H1 (cell line): Measurements from ENCODE around the gene KLHL34. TPM values are rescaled to one million over a fixed set of nuclear protein-coding genes. Genes with fewer than 3 reads are reported as not detected.

ENCODE experiments used
- BACH1 ChIP-seq: IDR thresholded peaks from 2 replicates; pipeline ENCODE4 v1.6.1; 2012; ENCODE audit warnings: low read length, improper control_type of control experiment
- CHD2 ChIP-seq: IDR thresholded peaks from 2 replicates; pipeline ENCODE4 v1.6.1; 2012; ENCODE audit warnings: low read length, improper control_type of control experiment
- CHD7 ChIP-seq: fragments of 300-600 bp; sonication (generic); IDR thresholded peaks from 2 replicates; pipeline ENCODE4 v1.7.1; 2012; ENCODE audit warnings: low read length, moderate library complexity, mild to moderate bottlenecking, inconsistent platforms; ENCODE audit not compliant: insufficient replicate concordance
- SP1 ChIP-seq: IDR thresholded peaks from 2 replicates; pipeline ENCODE4 v1.6.1; 2011; ENCODE audit warnings: low read depth, low read length
- polyA plus RNA-seq, 7 experiments: library from polyadenylated mRNA; depleted of rRNA in 3 of 7; stranded (reverse) in 5 of 7; unstranded in 2 of 7; fragments of >200 nt in 5 of 7; fragments of 200-250 nt in 2 of 7; gene quantifications; 1 replicate in 5 of 7; 2 replicates in 1 of 7; 4 replicates in 1 of 7; pipeline versions ENCODE4 v1.2.1 to v1.2.3, GENCODE V29; 2011 to 2013; ENCODE audit warnings: missing spikeins in 2 of 7, mixed read lengths in 2 of 7
- total RNA-seq: library from RNA; stranded (reverse); fragmentation: NEBNext Ultra II Directional; extraction: Animal tissue kit (Norgen Biotek cat#: 25700); gene quantifications from 2 replicates; pipeline ENCODE4 v1.2.1, GENCODE V29; 2021

KLHL34 gene
- total and polyA plus RNA-seq, 2 of the 8 experiments (the other 6 are each of a cell fraction or from before 2014, with no cell fraction given) = not detected

DNA sequence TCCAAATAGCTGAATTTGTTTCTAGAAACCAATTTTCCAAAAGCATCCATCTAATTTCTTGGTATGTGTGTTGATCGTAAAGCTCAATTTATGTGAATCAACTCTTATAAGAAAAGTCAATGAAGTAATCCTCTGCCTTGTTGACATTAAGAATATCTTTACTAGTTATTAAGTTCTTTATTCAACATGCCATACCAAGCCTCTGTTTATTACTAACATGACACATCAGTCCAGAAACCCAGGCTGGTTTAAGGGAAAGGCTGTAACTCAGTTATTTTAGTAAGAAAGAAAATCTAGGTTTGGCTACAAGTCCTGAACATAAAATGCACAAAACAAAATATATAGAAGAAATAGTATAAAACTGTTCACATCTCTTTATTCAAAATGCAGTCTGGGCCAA, 48.0 kb downstream of the KLHL34 start (continued):
- TF ChIP-seq CHD7 (no peak), BACH1 (no peak), CHD2 (no peak), SP1 (no peak)
